HEK293 (cell line): ENCODE measurements around the gene VEPH1.

ENCODE experiments used
- CTCF ChIA-PET: fragments of 350-600 bp; formaldehyde crosslinking; extraction: SDS; loops from one replicate; lab custom pipeline; 2021; ENCODE audit warnings: antibody characterized with exemption; lab: Yijun Ruan, JAX
- POLR2A ChIA-PET: fragments of 300-600 bp; formaldehyde crosslinking; extraction: SDS; loops from one replicate; lab custom pipeline; 2020; ENCODE audit warnings: antibody characterized with exemption, inconsistent platforms; lab: Yijun Ruan, JAX
- H3K27ac ChIP-seq: fragments of 200-500 bp; sonication (Bioruptor generic); 2 replicates; pipeline ENCODE4 v1.5.1; 2014; ENCODE audit warnings: low read depth, low read length, control low read depth, inconsistent platforms; ENCODE audit errors: extremely low read depth
- H3K36me3 ChIP-seq, 2 experiments: fragments of 200-500 bp in 1 of 2; sonication (Bioruptor generic) in 1 of 2; 1 replicate in 1 of 2; 2 replicates in 1 of 2; pipeline ENCODE4 v1.5.1; 2014 to 2017; ENCODE audit warnings: inconsistent platforms in 2 of 2, low read length in 2 of 2; ENCODE audit not compliant: control insufficient read depth in 2 of 2, insufficient read depth in 1 of 2
- H3K4me1 ChIP-seq: fragments of 200-500 bp; sonication (Bioruptor generic); 2 replicates; pipeline ENCODE4 v1.5.1; 2014; ENCODE audit warnings: mild to moderate bottlenecking, low read length, inconsistent platforms; ENCODE audit not compliant: control insufficient read depth, insufficient read depth
- H3K4me3 ChIP-seq: 2 replicates; pipeline ENCODE4 v1.5.1; 2011; ENCODE audit warnings: low read depth, mild to moderate bottlenecking, control low read depth, low read length, moderate library complexity
- H3K9me3 ChIP-seq: fragments of 200-500 bp; sonication (Bioruptor generic); 2 replicates; pipeline ENCODE4 v1.5.1; 2014; ENCODE audit warnings: low read depth, low read length, inconsistent platforms; ENCODE audit not compliant: control insufficient read depth, insufficient read depth
- BCL6B ChIP-seq: fragments of 450-650 bp; formaldehyde crosslinking; IDR thresholded peaks from 2 replicates; pipeline ENCODE4 v1.5.1; 2017; ENCODE audit warnings: missing biosample characterization, missing genetic modification characterization
- HOXA7 ChIP-seq: sonication (generic); formaldehyde crosslinking; IDR thresholded peaks from 2 replicates; pipeline ENCODE4 v1.8.1; 2022; ENCODE audit warnings: missing genetic modification reagents, borderline replicate concordance
- KLF7 ChIP-seq: fragments of 450-650 bp; formaldehyde crosslinking; IDR thresholded peaks from 2 replicates; pipeline ENCODE4 v1.5.1; 2016; ENCODE audit warnings: missing biosample characterization, missing genetic modification characterization, borderline replicate concordance
- OSR2 ChIP-seq: fragments of 450-650 bp; formaldehyde crosslinking; IDR thresholded peaks from 2 replicates; pipeline ENCODE4 v1.5.1; 2016; ENCODE audit warnings: missing biosample characterization, missing genetic modification characterization
- YY1 ChIP-seq: fragments of 450-650 bp; formaldehyde crosslinking; IDR thresholded peaks from 2 replicates; pipeline ENCODE4 v1.5.1; 2018; ENCODE audit warnings: missing biosample characterization, missing genetic modification characterization
- ZBTB17 ChIP-seq: fragments of 450-650 bp; formaldehyde crosslinking; IDR thresholded peaks from 2 replicates; pipeline ENCODE4 v1.5.1; 2016; ENCODE audit warnings: missing biosample characterization, missing genetic modification characterization
- ZBTB6 ChIP-seq: fragments of 450-650 bp; formaldehyde crosslinking; IDR thresholded peaks from 2 replicates; pipeline ENCODE4 v1.5.1; 2017; ENCODE audit warnings: missing biosample characterization, missing genetic modification characterization
- ZBTB7A ChIP-seq: fragments of 450-650 bp; formaldehyde crosslinking; IDR thresholded peaks from 2 replicates; pipeline ENCODE4 v1.5.1; 2016; ENCODE audit warnings: low read depth, missing biosample characterization, missing genetic modification characterization
- ZFP69B ChIP-seq: fragments of 450-650 bp; formaldehyde crosslinking; IDR thresholded peaks from 2 replicates; pipeline ENCODE4 v1.5.1; 2016; ENCODE audit warnings: missing biosample characterization, missing genetic modification characterization
- ZNF112 ChIP-seq: fragments of 450-650 bp; formaldehyde crosslinking; IDR thresholded peaks from 2 replicates; pipeline ENCODE4 v1.5.0; 2017; ENCODE audit warnings: missing biosample characterization, missing genetic modification characterization
- ZNF155 ChIP-seq: fragments of 450-650 bp; formaldehyde crosslinking; IDR thresholded peaks from 2 replicates; pipeline ENCODE4 v1.5.1; 2016; ENCODE audit warnings: missing biosample characterization, missing genetic modification characterization
- ZNF174 ChIP-seq: fragments of 450-650 bp; formaldehyde crosslinking; IDR thresholded peaks from 2 replicates; pipeline ENCODE4 v1.5.0; 2017; ENCODE audit warnings: missing biosample characterization, mild to moderate bottlenecking, missing genetic modification characterization
- ZNF248 ChIP-seq: fragments of 450-650 bp; formaldehyde crosslinking; IDR thresholded peaks from 2 replicates; pipeline ENCODE4 v1.5.1; 2017; ENCODE audit warnings: missing biosample characterization, missing genetic modification characterization
- ZNF404 ChIP-seq: fragments of 450-650 bp; formaldehyde crosslinking; IDR thresholded peaks from 2 replicates; pipeline ENCODE4 v1.5.1; 2017; ENCODE audit warnings: missing biosample characterization, missing genetic modification characterization
- ZNF426 ChIP-seq: fragments of 450-650 bp; formaldehyde crosslinking; IDR thresholded peaks from 2 replicates; pipeline ENCODE4 v1.5.1; 2017; ENCODE audit warnings: missing biosample characterization, missing genetic modification characterization, mild to moderate bottlenecking, inconsistent platforms, moderate library complexity
- ZNF544 ChIP-seq: fragments of 450-650 bp; formaldehyde crosslinking; IDR thresholded peaks from 2 replicates; pipeline ENCODE4 v1.5.0; 2017; ENCODE audit warnings: missing biosample characterization, missing genetic modification characterization
- ZNF555 ChIP-seq: fragments of 450-650 bp; formaldehyde crosslinking; conservative IDR thresholded peaks from 2 replicates; pipeline ENCODE4 v1.5.1; 2017; ENCODE audit warnings: missing biosample characterization, mild to moderate bottlenecking, missing genetic modification characterization, inconsistent platforms
- ZNF624 ChIP-seq: fragments of 450-650 bp; formaldehyde crosslinking; IDR thresholded peaks from 2 replicates; pipeline ENCODE4 v1.5.1; 2017; ENCODE audit warnings: missing biosample characterization, missing genetic modification characterization
- ZNF654 ChIP-seq: fragments of 450-650 bp; formaldehyde crosslinking; IDR thresholded peaks from 2 replicates; pipeline ENCODE4 v1.5.1; 2016; ENCODE audit warnings: low read depth, missing biosample characterization, missing genetic modification characterization
- ZNF664 ChIP-seq: fragments of 450-650 bp; formaldehyde crosslinking; IDR thresholded peaks from 2 replicates; pipeline ENCODE4 v1.5.1; 2016; ENCODE audit warnings: missing biosample characterization, missing genetic modification characterization
- TF ChIP-seq, protein P1 (sequence below): fragments of 450-650 bp; formaldehyde crosslinking; IDR thresholded peaks from 2 replicates; pipeline ENCODE4; 2016; ENCODE audit warnings: missing biosample characterization, missing genetic modification characterization
- TF ChIP-seq, protein P2 (sequence below): fragments of 450-650 bp; formaldehyde crosslinking; IDR thresholded peaks from 2 replicates; pipeline ENCODE4 v1.5.1; 2016; ENCODE audit warnings: missing biosample characterization, missing genetic modification characterization
- TF ChIP-seq, protein P3 (sequence below): fragments of 450-650 bp; formaldehyde crosslinking; IDR thresholded peaks from 2 replicates; pipeline ENCODE4 v1.5.1; 2016; ENCODE audit warnings: missing biosample characterization, missing genetic modification characterization
- TF ChIP-seq, protein P4 (sequence below): fragments of 450-650 bp; formaldehyde crosslinking; IDR thresholded peaks from 2 replicates; pipeline ENCODE4 v1.5.1; 2016; ENCODE audit warnings: missing biosample characterization, missing genetic modification characterization, low read depth
- TF ChIP-seq, protein P5 (sequence below): fragments of 450-650 bp; formaldehyde crosslinking; IDR thresholded peaks from 2 replicates; pipeline ENCODE4 v1.5.1; 2017; ENCODE audit warnings: missing biosample characterization, mild to moderate bottlenecking, missing genetic modification characterization, moderate library complexity

VEPH1 gene

GRCh38 chr3:157249606-157250005 is 253.6 kb downstream of the VEPH1 start (continued):
- no peak for TF ChIP-seq KLF7 (tag by site-specific recombination)
- no peak for TF ChIP-seq ZNF664
- no peak for TF ChIP-seq ZNF624 (tag by site-specific recombination)
- TF ChIP-seq ZNF155: no peak
- no peak for TF ChIP-seq ZNF174 (tag by site-specific recombination)
- TF ChIP-seq ZNF544 (tag by site-specific recombination): no peak
- TF ChIP-seq, protein P1, sequence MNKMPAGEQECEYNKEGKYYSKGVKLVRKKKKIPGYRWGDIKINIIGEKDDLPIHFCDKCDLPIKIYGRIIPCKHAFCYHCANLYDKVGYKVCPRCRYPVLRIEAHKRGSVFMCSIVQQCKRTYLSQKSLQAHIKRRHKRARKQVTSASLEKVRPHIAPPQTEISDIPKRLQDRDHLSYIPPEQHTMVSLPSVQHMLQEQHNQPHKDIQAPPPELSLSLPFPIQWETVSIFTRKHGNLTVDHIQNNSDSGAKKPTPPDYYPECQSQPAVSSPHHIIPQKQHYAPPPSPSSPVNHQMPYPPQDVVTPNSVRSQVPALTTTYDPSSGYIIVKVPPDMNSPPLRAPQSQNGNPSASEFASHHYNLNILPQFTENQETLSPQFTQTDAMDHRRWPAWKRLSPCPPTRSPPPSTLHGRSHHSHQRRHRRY: no peak

DNA sequence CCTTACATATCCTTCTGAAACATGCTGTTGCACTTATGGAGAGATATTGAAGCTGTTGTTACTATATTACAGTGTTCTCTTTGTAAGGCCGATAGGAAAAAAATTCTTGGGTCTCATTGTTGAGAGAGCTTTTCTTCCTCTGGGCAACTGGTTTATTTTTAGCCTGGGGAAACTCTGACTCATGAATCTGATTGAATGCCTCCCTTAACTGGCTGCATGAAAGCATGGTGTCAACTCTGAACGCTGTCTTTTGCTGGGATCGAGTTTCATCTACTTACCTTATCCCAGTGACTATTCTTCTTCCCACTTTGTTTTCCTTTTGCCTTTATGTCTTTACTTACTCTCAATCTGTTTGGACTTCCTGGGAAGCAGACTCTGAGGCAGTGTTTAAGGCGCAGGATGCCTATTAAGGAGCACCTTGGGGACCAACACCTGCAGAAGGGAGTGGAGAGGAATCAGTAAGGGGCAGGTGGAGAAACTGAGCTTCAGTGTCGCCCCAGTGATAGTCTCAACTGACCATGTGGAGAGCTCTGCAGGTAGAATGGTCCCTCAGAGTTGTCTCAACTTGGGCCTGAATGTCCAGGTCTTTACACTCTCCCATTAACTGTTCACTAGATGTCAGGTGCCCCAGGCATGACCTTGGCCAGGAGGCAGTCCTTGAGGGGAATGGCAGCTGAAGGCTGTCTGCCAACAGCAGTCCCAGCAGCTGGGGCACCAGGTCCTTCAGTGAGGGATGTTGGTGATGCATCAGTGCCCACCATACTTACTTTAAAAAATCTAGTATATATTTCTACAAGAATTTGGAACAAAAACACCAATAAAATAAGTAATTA is 254.4 kb downstream of the VEPH1 start:
- no peaks in the 10 kb centered on the region for H3K9me3 ChIP-seq
- peaks cover 3% of the 10 kb centered on the region; the same call in 1 of the 2 replicates for H3K4me1 ChIP-seq
- CTCF ChIA-PET: no interaction called here
- no peak overlapping the region for H3K4me3 ChIP-seq
- H3K27ac ChIP-seq: no peak overlapping the region
- no peaks in the 10 kb centered on the region for H3K36me3 ChIP-seq
- POLR2A ChIA-PET: no interaction called here
- TF ChIP-seq ZNF624 (tag by site-specific recombination) (no peak), OSR2 (tag by site-specific recombination) (no peak), ZNF112 (tag by site-specific recombination) (no peak), HOXA7 (CRISPR knock-in tag) (no peak), ZNF654 (tag by site-specific recombination) (no peak), YY1 (tag by site-specific recombination) (no peak), ZNF404 (no peak), ZNF248 (no peak), ZNF664 (no peak), BCL6B (tag by site-specific recombination) (no peak), ZNF555 (tag by site-specific recombination) (no peak), ZBTB17 (tag by site-specific recombination) (no peak), ZNF426 (tag by site-specific recombination) (no peak), ZFP69B (tag by site-specific recombination) (no peak), ZBTB6 (tag by site-specific recombination) (no peak), ZBTB7A (tag by site-specific recombination) (no peak)
- TF ChIP-seq, protein P2, sequence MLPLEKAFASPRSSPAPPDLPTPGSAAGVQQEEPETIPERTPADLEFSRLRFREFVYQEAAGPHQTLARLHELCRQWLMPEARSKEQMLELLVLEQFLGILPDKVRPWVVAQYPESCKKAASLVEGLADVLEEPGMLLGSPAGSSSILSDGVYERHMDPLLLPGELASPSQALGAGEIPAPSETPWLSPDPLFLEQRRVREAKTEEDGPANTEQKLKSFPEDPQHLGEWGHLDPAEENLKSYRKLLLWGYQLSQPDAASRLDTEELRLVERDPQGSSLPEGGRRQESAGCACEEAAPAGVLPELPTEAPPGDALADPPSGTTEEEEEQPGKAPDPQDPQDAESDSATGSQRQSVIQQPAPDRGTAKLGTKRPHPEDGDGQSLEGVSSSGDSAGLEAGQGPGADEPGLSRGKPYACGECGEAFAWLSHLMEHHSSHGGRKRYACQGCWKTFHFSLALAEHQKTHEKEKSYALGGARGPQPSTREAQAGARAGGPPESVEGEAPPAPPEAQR: no peak
- TF ChIP-seq, protein P3, sequence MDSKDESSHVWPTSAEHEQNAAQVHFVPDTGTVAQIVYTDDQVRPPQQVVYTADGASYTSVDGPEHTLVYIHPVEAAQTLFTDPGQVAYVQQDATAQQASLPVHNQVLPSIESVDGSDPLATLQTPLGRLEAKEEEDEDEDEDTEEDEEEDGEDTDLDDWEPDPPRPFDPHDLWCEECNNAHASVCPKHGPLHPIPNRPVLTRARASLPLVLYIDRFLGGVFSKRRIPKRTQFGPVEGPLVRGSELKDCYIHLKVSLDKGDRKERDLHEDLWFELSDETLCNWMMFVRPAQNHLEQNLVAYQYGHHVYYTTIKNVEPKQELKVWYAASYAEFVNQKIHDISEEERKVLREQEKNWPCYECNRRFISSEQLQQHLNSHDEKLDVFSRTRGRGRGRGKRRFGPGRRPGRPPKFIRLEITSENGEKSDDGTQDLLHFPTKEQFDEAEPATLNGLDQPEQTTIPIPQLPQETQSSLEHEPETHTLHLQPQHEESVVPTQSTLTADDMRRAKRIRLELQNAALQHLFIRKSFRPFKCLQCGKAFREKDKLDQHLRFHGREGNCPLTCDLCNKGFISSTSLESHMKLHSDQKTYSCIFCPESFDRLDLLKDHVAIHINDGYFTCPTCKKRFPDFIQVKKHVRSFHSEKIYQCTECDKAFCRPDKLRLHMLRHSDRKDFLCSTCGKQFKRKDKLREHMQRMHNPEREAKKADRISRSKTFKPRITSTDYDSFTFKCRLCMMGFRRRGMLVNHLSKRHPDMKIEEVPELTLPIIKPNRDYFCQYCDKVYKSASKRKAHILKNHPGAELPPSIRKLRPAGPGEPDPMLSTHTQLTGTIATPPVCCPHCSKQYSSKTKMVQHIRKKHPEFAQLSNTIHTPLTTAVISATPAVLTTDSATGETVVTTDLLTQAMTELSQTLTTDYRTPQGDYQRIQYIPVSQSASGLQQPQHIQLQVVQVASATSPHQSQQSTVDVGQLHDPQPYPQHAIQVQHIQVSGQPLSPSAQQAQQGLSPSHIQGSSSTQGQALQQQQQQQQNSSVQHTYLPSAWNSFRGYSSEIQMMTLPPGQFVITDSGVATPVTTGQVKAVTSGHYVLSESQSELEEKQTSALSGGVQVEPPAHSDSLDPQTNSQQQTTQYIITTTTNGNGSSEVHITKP (tag by site-specific recombination): no peak
- TF ChIP-seq, protein P4, sequence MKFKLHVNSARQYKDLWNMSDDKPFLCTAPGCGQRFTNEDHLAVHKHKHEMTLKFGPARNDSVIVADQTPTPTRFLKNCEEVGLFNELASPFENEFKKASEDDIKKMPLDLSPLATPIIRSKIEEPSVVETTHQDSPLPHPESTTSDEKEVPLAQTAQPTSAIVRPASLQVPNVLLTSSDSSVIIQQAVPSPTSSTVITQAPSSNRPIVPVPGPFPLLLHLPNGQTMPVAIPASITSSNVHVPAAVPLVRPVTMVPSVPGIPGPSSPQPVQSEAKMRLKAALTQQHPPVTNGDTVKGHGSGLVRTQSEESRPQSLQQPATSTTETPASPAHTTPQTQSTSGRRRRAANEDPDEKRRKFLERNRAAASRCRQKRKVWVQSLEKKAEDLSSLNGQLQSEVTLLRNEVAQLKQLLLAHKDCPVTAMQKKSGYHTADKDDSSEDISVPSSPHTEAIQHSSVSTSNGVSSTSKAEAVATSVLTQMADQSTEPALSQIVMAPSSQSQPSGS (tag by site-specific recombination): no peak
- TF ChIP-seq, protein P5, sequence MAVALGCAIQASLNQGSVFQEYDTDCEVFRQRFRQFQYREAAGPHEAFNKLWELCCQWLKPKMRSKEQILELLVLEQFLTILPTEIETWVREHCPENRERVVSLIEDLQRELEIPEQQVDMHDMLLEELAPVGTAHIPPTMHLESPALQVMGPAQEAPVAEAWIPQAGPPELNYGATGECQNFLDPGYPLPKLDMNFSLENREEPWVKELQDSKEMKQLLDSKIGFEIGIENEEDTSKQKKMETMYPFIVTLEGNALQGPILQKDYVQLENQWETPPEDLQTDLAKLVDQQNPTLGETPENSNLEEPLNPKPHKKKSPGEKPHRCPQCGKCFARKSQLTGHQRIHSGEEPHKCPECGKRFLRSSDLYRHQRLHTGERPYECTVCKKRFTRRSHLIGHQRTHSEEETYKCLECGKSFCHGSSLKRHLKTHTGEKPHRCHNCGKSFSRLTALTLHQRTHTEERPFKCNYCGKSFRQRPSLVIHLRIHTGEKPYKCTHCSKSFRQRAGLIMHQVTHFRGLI (tag by site-specific recombination): no peak
